MM.1S (cell line): Measurements from ENCODE around the gene GAB1.

Experiments used
- DNase-seq: peaks from one replicate; pipeline ENCODE4 v3.0.0-alpha.2; 2015
- H2AFZ ChIP-seq: fragments of 300-600 bp; sonication (generic); 2 replicates; pipeline ENCODE4 v1.6.0; 2016; ENCODE audit warnings: antibody characterized with exemption, low read length
- H3F3A ChIP-seq: fragments of 300-600 bp; sonication (generic); 2 replicates; pipeline ENCODE4 v1.6.1; 2016; ENCODE audit warnings: mild to moderate bottlenecking, antibody characterized with exemption, low read length, moderate library complexity, mixed read lengths; ENCODE audit not compliant: insufficient read depth
- H3K27ac ChIP-seq: fragments of 300-600 bp; sonication (generic); 2 replicates; pipeline ENCODE4 v1.5.1; 2016; ENCODE audit warnings: mild to moderate bottlenecking, low read length
- H3K27me3 ChIP-seq: fragments of 300-600 bp; sonication (generic); replicated peaks from 2 replicates; pipeline ENCODE4 v1.6.0; 2016; ENCODE audit warnings: low read length; ENCODE audit not compliant: insufficient read depth
- H3K36me3 ChIP-seq: fragments of 300-600 bp; sonication (generic); replicated peaks from 2 replicates; pipeline ENCODE4 v1.6.1; 2016; ENCODE audit warnings: mild to moderate bottlenecking, low read length, mixed read lengths; ENCODE audit not compliant: insufficient read depth
- H3K4me1 ChIP-seq: fragments of 300-600 bp; sonication (generic); 2 replicates; pipeline ENCODE4 v1.6.1; 2016; ENCODE audit warnings: low read length, mixed read lengths
- H3K4me2 ChIP-seq: fragments of 300-600 bp; sonication (generic); 2 replicates; pipeline ENCODE4 v1.6.0; 2016; ENCODE audit warnings: low read depth, low read length
- H3K4me3 ChIP-seq: fragments of 300-600 bp; sonication (generic); 2 replicates; pipeline ENCODE4 v1.5.1; 2016; ENCODE audit warnings: low read length, mixed read lengths
- H3K79me2 ChIP-seq: fragments of 300-600 bp; sonication (generic); 2 replicates; pipeline ENCODE4 v1.6.1; 2016; ENCODE audit warnings: mixed run types, low read length, mixed read lengths
- H3K9ac ChIP-seq: fragments of 300-600 bp; sonication (generic); 2 replicates; pipeline ENCODE4 v1.6.1; 2016; ENCODE audit warnings: low read length, mixed read lengths
- H3K9me2 ChIP-seq: fragments of 300-600 bp; sonication (generic); replicated peaks from 2 replicates; pipeline ENCODE4 v1.6.1; 2016; ENCODE audit warnings: mild to moderate bottlenecking, low read length, mixed read lengths; ENCODE audit not compliant: insufficient read depth
- H3K9me3 ChIP-seq: fragments of 300-600 bp; sonication (generic); replicated peaks from 2 replicates; pipeline ENCODE4 v1.6.1; 2016; ENCODE audit warnings: mild to moderate bottlenecking, low read length, mixed read lengths; ENCODE audit not compliant: insufficient read depth
- H4K20me1 ChIP-seq: fragments of 300-600 bp; sonication (generic); 2 replicates; pipeline ENCODE4 v1.6.1; 2016; ENCODE audit warnings: mild to moderate bottlenecking, low read length, moderate library complexity, mixed read lengths; ENCODE audit not compliant: insufficient read depth
- CTCF ChIP-seq: fragments of 300-600 bp; sonication (generic); IDR thresholded peaks from 2 replicates; pipeline ENCODE4 v1.5.1; 2016; ENCODE audit warnings: antibody characterized with exemption, low read length, mixed read lengths
- EZH2 ChIP-seq: fragments of 300-600 bp; sonication (generic); optimal IDR thresholded peaks from 2 replicates; pipeline ENCODE3; 2017; ENCODE audit warnings: low read depth, mild to moderate bottlenecking, antibody characterized with exemption, low read length, mixed read lengths
- EZH2phosphoT487 ChIP-seq: fragments of 300-600 bp; sonication (generic); IDR thresholded peaks from 2 replicates; pipeline ENCODE4 v1.6.1; 2018; ENCODE audit warnings: antibody characterized with exemption, low read length

GAB1 gene

GRCh38 chr4:143404555-143404954, 67.9 kb downstream of the GAB1 start:
- Histone ChIP-seq H3K4me1 (peaks cover 48% of the 10 kb centered on the region), H3K27me3 (no peaks in the 10 kb centered on the region), H3K9me3 (no peaks in the 10 kb centered on the region), H3K79me2 (peaks cover 100% of the 10 kb centered on the region), H2AFZ (no peak overlapping the region), H3F3A (peaks cover 22% of the 10 kb centered on the region), H3K9ac (peak overlapping the region; percentile 48; the same call in 1 of the 2 replicates), H3K9me2 (no peaks in the 10 kb centered on the region), H4K20me1 (no peaks in the 10 kb centered on the region; the same call in 1 of the 2 replicates), H3K27ac (peak overlapping the region; percentile 77; the same call in 1 of the 2 replicates), H3K4me3 (peak overlapping the region; percentile 51), H3K4me2 (peak overlapping the region; percentile 83), H3K36me3 (no peaks in the 10 kb centered on the region)
- DNase-seq, result peak; percentile 54
- TF ChIP-seq EZH2, result no peak
- no peak for TF ChIP-seq EZH2phosphoT487

GRCh38 chr4:143405075-143405730, 68.5 kb downstream of the GAB1 start:
- Histone ChIP-seq H3K4me2 (peak overlapping the region; percentile 83), H2AFZ (no peak overlapping the region), H3K9ac (peak overlapping the region; percentile 48; the same call in 1 of the 2 replicates)

GRCh38 chr4:143406523-143406922, 69.8 kb downstream of the GAB1 start:
- Histone ChIP-seq H3K4me1 (peaks cover 43% of the 10 kb centered on the region), H3K4me2 (no peak overlapping the region), H4K20me1 (peaks cover 12% of the 10 kb centered on the region), H3K79me2 (peaks cover 100% of the 10 kb centered on the region), H2AFZ (no peak overlapping the region), H3K9ac (no peak overlapping the region), H3K27me3 (no peaks in the 10 kb centered on the region), H3F3A (peaks cover 22% of the 10 kb centered on the region), H3K27ac (no peak overlapping the region), H3K9me2 (no peaks in the 10 kb centered on the region), H3K36me3 (no peaks in the 10 kb centered on the region), H3K9me3 (no peaks in the 10 kb centered on the region), H3K4me3 (no peak overlapping the region)
- TF ChIP-seq EZH2 (no peak), EZH2phosphoT487 (no peak), CTCF (no peak)
- DNase-seq, result no peak

More at GRCh38 chr4:143405075-143405730, 68.5 kb downstream of the GAB1 start:
- peaks cover 100% of the 10 kb centered on the region for H3K79me2 ChIP-seq
- TF ChIP-seq EZH2phosphoT487, result no peak
- H3K4me3 ChIP-seq, result peak overlapping the region; percentile 51
- peaks cover 48% of the 10 kb centered on the region for H3K4me1 ChIP-seq
- DNase-seq, result peak; percentile 35
- H3K27ac ChIP-seq, result peak overlapping the region; percentile 77; the same call in 1 of the 2 replicates
- no peaks in the 10 kb centered on the region for H3K36me3 ChIP-seq
- H3K9me3 ChIP-seq, result no peaks in the 10 kb centered on the region
- no peaks in the 10 kb centered on the region for H3K9me2 ChIP-seq
- H3K27me3 ChIP-seq, result no peaks in the 10 kb centered on the region
- peaks cover 5% of the 10 kb centered on the region; the same call in 1 of the 2 replicates for H4K20me1 ChIP-seq
- H3F3A ChIP-seq, result peaks cover 22% of the 10 kb centered on the region

GRCh38 chr4:143407474-143407873, 70.8 kb downstream of the GAB1 start:
- Histone ChIP-seq H2AFZ (no peak overlapping the region), H3K27ac (no peak overlapping the region), H3K4me1 (peaks cover 35% of the 10 kb centered on the region), H3K9me2 (no peaks in the 10 kb centered on the region), H3F3A (peaks cover 22% of the 10 kb centered on the region), H3K9ac (no peak overlapping the region), H3K79me2 (peaks cover 100% of the 10 kb centered on the region), H3K27me3 (no peaks in the 10 kb centered on the region), H3K4me2 (no peak overlapping the region), H3K4me3 (no peak overlapping the region), H3K36me3 (no peaks in the 10 kb centered on the region), H3K9me3 (no peaks in the 10 kb centered on the region), H4K20me1 (peaks cover 21% of the 10 kb centered on the region)
- no peak for DNase-seq
- TF ChIP-seq CTCF, result no peak
- no peak for TF ChIP-seq EZH2
- no peak for TF ChIP-seq EZH2phosphoT487
